ENCODE measurements around the gene COL13A1. TPM values are rescaled to one million over a fixed set of nuclear protein-coding genes. Genes with fewer than 3 reads are reported as not detected.

Gene COL13A1
- total RNA-seq, 1 experiment from 2014 or later: 5.9 TPM

DNA sequence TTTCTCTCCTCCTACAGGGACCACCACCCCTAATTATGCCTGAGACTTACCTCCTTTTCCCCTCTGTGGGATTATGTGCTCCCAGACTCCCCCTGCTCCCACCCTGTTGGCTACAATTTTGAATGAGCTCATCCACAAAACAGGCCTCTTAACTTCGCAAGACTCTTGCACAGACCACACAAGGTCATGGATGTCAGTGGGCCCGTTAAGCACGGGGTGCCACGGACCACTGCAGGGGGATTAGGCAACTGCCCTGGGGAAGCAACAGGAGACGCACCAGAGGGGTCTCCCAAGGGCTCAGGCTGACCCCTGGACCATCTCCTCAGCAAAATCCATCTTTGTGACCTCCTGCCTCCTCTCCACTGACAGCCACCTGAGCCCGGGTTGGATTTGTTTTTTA, 42.1 kb upstream of the COL13A1 start:
- ATAC-seq (no peak), DNase-seq (ENCODE audit: low read depth, low spot score) (no peak)
- Histone ChIP-seq H2AFZ (ENCODE audit: low read depth, low read length, poor library complexity, severe bottlenecking) (no peak overlapping the region), H3K36me3 (ENCODE audit: control insufficient read depth in 1 of 2, insufficient read depth in 2 of 2, low read length in 2 of 2) (no peaks in the 10 kb centered on the region), H3K9me3 (ENCODE audit: control insufficient read depth in 1 of 2, insufficient read depth in 1 of 2, low read depth in 1 of 2, low read length in 2 of 2) (no peaks in the 10 kb centered on the region), H3K9ac (ENCODE audit: low read length) (no peak overlapping the region), H3K4me1 (ENCODE audit: control insufficient read depth in 1 of 2, insufficient read depth in 2 of 2, low read length in 2 of 2) (no peaks in the 10 kb centered on the region), H3K4me2 (ENCODE audit: low read length) (no peak overlapping the region), H3K27ac (ENCODE audit: low read depth, low read length) (no peak overlapping the region), H3K27me3 (ENCODE audit: insufficient read depth, low read length) (no peaks in the 10 kb centered on the region), H3K4me3 (replicated peaks in 1 of 2; ENCODE audit: low read depth in 1 of 2, low read length in 2 of 2) (no peak overlapping the region), H3K79me2 (ENCODE audit: insufficient read depth, low read length) (no peaks in the 10 kb centered on the region), H4K20me1 (ENCODE audit: insufficient read depth) (no peaks in the 10 kb centered on the region), H3K9me2 (ENCODE audit: insufficient read depth) (no peaks in the 10 kb centered on the region)
- ChIA-PET POLR2A (no interaction called here), RAD21 (ENCODE audit: low non-redundant PET in 1 of 2, low total read pairs in 2 of 2, uncharacterized antibody in 2 of 2, unreplicated experiment in 2 of 2) (no interaction called here), CTCF (no interaction called here)
- BruUV-seq (replicated peaks): no TSS peak
- intact Hi-C loops (cut with micrococcal nuclease): no loop called here
- TF ChIP-seq SIN3A (IDR thresholded peaks at IDR 0.05; ENCODE audit: low read depth): no peak
- TF ChIP-seq RAD21 (IDR thresholded peaks at IDR 0.05; ENCODE audit: low read depth): no peak
- TF ChIP-seq POLR2A (IDR thresholded peaks at IDR 0.05; ENCODE audit: borderline replicate concordance, extremely low read depth, insufficient read depth, insufficient read length): no peak
- TF ChIP-seq, protein P1, sequence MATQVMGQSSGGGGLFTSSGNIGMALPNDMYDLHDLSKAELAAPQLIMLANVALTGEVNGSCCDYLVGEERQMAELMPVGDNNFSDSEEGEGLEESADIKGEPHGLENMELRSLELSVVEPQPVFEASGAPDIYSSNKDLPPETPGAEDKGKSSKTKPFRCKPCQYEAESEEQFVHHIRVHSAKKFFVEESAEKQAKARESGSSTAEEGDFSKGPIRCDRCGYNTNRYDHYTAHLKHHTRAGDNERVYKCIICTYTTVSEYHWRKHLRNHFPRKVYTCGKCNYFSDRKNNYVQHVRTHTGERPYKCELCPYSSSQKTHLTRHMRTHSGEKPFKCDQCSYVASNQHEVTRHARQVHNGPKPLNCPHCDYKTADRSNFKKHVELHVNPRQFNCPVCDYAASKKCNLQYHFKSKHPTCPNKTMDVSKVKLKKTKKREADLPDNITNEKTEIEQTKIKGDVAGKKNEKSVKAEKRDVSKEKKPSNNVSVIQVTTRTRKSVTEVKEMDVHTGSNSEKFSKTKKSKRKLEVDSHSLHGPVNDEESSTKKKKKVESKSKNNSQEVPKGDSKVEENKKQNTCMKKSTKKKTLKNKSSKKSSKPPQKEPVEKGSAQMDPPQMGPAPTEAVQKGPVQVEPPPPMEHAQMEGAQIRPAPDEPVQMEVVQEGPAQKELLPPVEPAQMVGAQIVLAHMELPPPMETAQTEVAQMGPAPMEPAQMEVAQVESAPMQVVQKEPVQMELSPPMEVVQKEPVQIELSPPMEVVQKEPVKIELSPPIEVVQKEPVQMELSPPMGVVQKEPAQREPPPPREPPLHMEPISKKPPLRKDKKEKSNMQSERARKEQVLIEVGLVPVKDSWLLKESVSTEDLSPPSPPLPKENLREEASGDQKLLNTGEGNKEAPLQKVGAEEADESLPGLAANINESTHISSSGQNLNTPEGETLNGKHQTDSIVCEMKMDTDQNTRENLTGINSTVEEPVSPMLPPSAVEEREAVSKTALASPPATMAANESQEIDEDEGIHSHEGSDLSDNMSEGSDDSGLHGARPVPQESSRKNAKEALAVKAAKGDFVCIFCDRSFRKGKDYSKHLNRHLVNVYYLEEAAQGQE (IDR thresholded peaks at IDR 0.05; ENCODE audit: low read depth): no peak
- no peak for TF ChIP-seq JUND (IDR thresholded peaks at IDR 0.05)
- TF ChIP-seq SRF (IDR thresholded peaks at IDR 0.05; ENCODE audit: low read depth): no peak
- TF ChIP-seq EZH2phosphoT487 (IDR thresholded peaks at IDR 0.05; ENCODE audit: borderline replicate concordance): no peak
- TF ChIP-seq, protein P2, sequence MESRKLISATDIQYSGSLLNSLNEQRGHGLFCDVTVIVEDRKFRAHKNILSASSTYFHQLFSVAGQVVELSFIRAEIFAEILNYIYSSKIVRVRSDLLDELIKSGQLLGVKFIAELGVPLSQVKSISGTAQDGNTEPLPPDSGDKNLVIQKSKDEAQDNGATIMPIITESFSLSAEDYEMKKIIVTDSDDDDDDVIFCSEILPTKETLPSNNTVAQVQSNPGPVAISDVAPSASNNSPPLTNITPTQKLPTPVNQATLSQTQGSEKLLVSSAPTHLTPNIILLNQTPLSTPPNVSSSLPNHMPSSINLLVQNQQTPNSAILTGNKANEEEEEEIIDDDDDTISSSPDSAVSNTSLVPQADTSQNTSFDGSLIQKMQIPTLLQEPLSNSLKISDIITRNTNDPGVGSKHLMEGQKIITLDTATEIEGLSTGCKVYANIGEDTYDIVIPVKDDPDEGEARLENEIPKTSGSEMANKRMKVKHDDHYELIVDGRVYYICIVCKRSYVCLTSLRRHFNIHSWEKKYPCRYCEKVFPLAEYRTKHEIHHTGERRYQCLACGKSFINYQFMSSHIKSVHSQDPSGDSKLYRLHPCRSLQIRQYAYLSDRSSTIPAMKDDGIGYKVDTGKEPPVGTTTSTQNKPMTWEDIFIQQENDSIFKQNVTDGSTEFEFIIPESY (IDR thresholded peaks at IDR 0.05; ENCODE audit: extremely low read depth, insufficient replicate concordance, low read length): no peak
